NCI-H1930 (cell line): ENCODE measurements around the gene RAVER1.
A peak's percentile ranks its signal among the peaks of the same experiment; 100 is the strongest.
"Not testable (repeated sequence)": the region's sequence is repeated elsewhere in the genome, so short reads cannot be mapped to it uniquely, and the experiment has no call there.

ENCODE experiments used
- DNase-seq, 2 experiments: peaks; one replicate each; lab custom pipeline; 2025; lab: John Stamatoyannopoulos, UW

The RAVER1 gene

GRCh38 chr19:10332965-10333757 is at the start of gene RAVER1:
TSS of gene RAVER1 (minus strand) at chr19:10333529. CDS start at chr19:10333507, 22 bp downstream.
- peak; percentile 83 to 91 for DNase-seq

GRCh38 chr19:10383223-10383499 is 49.8 kb upstream of the RAVER1 start:
- DNase-seq, result not testable (repeated sequence)

- DNase-seq, result peak; percentile 91 to 93
Observed at GRCh38 chr19:10380313-10381102, 47.2 kb upstream of the RAVER1 start, which contains the start of gene TYK2. TSS of gene TYK2 (minus strand) at chr19:10380572. CDS start at chr19:10378406, 2,166 bp downstream.

DNA sequence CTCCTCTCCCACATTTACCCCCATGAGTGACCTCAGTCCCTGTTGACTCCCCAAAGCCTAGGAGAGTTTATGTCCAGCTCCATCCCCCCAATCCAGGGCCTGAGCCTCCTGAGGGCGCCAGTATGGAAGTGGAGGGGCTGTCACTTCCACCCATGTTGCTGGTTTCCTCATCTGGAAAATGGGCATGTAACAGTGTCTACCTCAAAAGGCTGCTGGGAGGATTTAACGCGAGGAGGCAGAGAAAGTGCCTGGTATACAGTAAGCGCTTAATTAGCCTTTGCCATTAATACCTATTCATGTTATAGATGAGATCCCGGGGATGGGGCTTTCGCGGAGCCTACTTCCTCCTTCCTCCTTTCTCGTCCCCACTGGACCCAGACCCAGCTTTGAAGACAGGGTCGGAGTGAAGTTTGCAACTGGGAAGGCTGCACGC is 46.6 kb upstream of the RAVER1 start:
- DNase-seq, result no peak

GRCh38 chr19:10378124-10378523 is 44.8 kb upstream of the RAVER1 start:
- DNase-seq, result no peak

GRCh38 chr19:10377140-10377640 is 43.9 kb upstream of the RAVER1 start:
- not testable (repeated sequence) for DNase-seq

DNA sequence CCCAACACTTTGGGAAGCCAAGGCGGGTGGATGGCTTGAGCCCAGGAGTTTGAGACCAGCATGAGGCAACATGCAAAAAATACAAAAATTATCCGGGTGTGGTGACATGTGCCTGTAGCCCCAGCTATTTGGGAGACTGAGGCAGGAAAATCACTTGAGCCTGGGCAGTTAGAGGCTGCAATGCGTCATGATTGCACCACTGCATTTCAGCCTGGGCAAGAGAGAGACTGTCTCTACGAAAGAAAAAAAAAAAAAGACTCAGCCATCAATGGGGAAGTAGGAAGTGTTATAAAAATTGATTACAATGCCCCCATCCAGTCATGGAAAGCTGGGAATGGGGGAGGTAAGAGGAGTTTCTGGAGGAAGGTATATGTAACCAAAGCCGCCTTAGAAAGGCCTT is 41.6 kb upstream of the RAVER1 start:
- no peak for DNase-seq

- no peak for DNase-seq
Observed at GRCh38 chr19:10372690-10373089, 39.4 kb upstream of the RAVER1 start.

GRCh38 chr19:10368101-10368803 is 34.9 kb upstream of the RAVER1 start:
- DNase-seq, result no peak

- DNase-seq, result not testable (repeated sequence)
Observed at GRCh38 chr19:10366950-10367512, 33.7 kb upstream of the RAVER1 start.

DNA sequence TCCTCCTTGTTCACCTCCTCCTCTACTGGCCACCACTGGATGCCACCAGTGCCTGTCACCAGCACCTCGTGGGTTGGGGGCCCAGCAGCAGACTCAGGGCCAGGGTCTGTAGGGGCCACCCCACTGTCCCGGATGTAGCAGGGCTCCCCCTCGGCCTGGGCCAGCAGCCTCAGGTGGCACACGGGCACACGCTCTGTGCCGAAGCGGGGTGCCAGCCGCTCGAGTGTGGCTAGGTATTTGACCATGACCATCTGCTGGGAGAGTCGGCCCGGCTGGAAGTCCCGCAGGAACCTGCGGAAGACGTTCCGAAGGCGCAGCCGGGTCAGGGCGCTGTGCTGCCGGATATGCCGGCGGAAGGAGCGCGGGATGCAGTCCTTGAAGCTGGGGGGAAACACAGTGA is 32.2 kb upstream of the RAVER1 start:
- DNase-seq, result no peak

GRCh38 chr19:10364644-10365043 is 31.3 kb upstream of the RAVER1 start:
- DNase-seq, result no peak

DNA sequence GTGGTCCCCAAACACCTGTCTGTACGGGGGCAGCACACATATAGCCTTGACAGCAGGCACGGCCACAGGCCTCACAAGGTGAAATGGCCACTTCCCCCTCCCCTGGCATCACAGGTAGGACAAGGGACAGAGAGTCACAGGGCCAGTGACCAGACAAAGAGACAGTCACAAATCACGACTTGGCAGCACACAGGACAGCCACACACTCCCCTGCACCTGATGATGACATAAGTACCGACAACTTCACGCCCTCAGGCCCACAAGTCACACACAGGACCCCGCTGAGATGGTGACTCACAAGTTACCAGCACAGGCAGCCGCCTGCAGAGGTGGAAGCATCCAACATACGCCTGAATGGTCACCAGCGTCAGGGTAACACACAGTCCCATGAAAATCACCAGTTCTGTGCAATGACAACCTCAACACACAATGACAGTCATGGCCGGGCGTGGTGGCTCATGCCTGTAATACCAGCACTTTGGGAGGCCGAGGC is 30.5 kb upstream of the RAVER1 start:
- no peak for DNase-seq

DNA sequence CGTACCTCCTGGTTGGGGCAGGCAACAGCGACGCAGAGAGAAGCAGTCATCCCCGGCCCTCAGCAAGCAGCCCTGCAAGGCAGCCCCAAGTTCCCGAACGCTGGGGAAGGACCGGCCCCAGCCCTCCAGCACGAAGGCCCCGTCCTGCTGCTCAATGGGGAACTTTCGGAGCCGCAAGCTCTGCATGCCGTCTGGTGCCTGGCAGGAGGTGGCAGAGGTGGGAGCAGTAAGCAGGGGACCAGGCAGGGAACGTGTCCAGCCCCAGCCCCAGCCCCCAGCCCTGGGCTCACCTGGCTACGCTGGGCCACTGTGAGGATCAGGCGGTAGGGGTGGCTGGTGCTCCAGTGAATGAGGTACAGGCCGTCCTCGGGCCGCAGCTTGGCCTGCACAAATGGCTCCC is 28.9 kb upstream of the RAVER1 start:
- no peak for DNase-seq

DNA sequence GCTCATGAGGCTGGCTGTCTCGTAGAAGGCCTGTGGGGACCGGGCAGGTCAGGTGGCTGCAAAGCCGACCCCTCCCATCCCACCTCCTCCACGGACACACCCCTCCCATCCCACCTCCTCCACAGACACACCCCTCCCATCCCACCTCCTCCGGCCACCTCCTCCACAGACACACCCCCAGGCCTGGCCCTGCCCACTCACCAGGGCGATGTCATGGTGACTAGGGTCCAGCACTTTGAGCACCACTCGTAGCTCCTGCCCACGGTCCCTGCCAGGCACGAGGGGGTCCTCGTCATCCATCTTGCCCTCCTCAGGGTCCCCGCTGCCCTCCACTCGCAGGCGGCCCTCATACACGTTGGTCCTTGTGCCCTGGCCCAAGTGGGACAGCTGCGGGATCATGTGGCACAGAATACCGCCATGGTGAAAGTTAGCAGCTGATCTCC is 28.3 kb upstream of the RAVER1 start:
- DNase-seq, result no peak

- DNase-seq, result no peak
Observed at GRCh38 chr19:10356431-10356830, 23.1 kb upstream of the RAVER1 start.

DNA sequence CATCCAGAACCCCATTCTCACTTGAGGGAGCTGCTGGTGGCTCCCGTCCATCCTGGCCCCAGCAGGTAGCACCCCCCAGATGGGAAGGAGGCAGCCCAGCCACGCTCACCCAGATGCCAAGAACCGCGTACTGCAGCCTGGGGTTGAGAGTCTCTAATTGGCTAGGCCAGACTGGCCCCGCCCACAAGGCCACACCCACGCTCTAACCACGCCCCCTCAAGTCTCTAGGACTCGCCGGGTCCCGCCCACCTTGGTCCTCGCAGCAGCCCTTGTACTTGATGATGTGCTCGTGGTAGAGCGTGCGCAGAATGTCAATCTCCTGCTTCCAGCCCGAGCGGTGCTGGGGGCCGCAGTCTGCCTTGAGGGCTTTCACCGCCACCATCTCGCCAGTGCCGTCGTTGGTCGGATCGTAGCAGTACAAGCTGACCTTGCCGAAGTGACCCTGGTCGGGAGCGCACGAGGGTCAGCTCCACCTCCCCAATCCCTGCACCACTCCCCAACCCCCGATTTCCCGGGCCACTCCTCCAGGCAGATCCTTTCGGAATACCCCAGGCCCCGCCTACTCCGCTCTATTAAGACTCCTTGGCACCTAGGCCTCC is 20.6 kb upstream of the RAVER1 start:
- DNase-seq, result no peak

DNA sequence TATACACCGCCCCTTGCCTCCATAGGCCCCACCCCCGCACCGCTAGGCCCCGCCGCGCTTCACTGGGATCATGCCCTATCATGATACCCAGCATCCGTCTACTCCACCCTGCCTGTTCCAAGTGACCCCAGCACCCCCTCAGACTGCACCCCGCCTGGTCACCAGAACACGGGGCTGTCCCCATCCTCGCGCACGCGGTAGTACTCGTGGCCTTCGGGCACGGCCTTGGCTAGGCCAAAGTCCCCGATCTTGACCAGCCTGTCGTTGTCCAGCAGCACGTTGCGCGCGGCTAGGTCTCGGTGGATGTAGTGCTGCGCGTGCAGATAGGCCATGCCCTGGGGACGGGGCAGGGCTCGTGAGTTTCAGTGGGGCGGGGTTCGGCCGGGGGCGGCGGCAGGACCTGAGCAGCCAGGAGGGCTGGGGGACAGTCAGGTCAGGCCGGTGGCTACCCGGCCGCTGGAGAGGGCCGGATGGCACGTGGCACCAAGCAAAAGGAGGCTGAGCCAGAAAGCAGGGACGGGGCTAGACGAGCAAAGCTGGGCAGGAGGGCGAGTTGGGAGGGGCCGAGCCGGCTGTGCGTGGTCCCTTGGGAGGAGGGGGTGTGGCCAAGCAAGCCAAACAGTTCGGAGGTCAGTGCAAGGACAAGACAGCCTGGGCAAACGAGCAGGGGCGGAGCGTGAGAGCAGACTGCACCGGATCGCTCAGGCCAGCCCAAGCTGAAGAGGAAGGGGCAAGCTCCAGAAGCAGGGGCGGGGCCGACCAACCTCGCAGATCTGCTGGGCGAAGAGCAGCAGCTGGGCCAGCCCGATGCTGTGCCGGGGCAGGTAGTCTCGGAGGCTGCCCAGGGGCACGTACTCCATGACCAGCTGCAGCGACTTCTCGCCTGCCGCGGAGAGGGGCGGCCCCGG is 19.7 kb upstream of the RAVER1 start:
- no peak for DNase-seq

GRCh38 chr19:10346509-10346908 is 13.2 kb upstream of the RAVER1 start:
- no peak for DNase-seq

- no peak for DNase-seq
Observed at GRCh38 chr19:10344780-10345179, 11.5 kb upstream of the RAVER1 start.
